HUES64 (cell line): ENCODE results near the gene PFN4.
A peak's percentile ranks its signal among the peaks of the same experiment; 100 is the strongest.

Experiments
- H3K27ac ChIP-seq: 2 replicates; pipeline ENCODE4 v1.7.0; 2013; ENCODE audit warnings: low read depth, low read length, inconsistent platforms
- H3K27me3 ChIP-seq: 2 replicates; pipeline ENCODE4 v1.6.1; 2013; ENCODE audit warnings: mild to moderate bottlenecking, low read length; ENCODE audit not compliant: insufficient read depth
- H3K36me3 ChIP-seq: 2 replicates; pipeline ENCODE4 v1.6.1; 2013; ENCODE audit warnings: mild to moderate bottlenecking, low read length; ENCODE audit not compliant: insufficient read depth
- H3K4me1 ChIP-seq: 2 replicates; pipeline ENCODE4 v1.6.1; 2013; ENCODE audit warnings: mild to moderate bottlenecking, low read length, moderate library complexity; ENCODE audit not compliant: insufficient read depth
- H3K4me3 ChIP-seq: 2 replicates; pipeline ENCODE4 v1.5.1; 2013; ENCODE audit warnings: mild to moderate bottlenecking, low read length, moderate library complexity
- H3K9ac ChIP-seq: 2 replicates; pipeline ENCODE4 v1.6.1; 2013; ENCODE audit warnings: mild to moderate bottlenecking, low read depth, low read length
- H3K9me3 ChIP-seq: 2 replicates; pipeline ENCODE4 v1.6.1; 2013; ENCODE audit warnings: low read depth, low read length; ENCODE audit not compliant: insufficient read depth
- WGBS: fragments of 150-250, 120-280 bp; methylation state at CpG from one replicate; pipeline ENCODE4 v1.1.7; 2013; ENCODE audit warnings: missing lambda C conversion rate; 5-methylcytosine and 5-hydroxymethylcytosine counted together

The PFN4 gene

GRCh38 chr2:24077879-24078278 lies 45.3 kb downstream of the PFN4 start:
- H3K9ac ChIP-seq: peak overlapping the region; percentile 74
- peaks cover 13% of the 10 kb centered on the region for H3K4me1 ChIP-seq
- peak overlapping the region; percentile 89 for H3K4me3 ChIP-seq
- H3K27ac ChIP-seq: no peak overlapping the region; the same call in 1 of the 2 replicates
- 93% methylated on average over 2 of the region's 2 CpGs for WGBS
- H3K9me3 ChIP-seq: no peaks in the 10 kb centered on the region
- peaks cover 50% of the 10 kb centered on the region for H3K36me3 ChIP-seq
- no peaks in the 10 kb centered on the region for H3K27me3 ChIP-seq

- Histone ChIP-seq H3K9ac (peak overlapping the region; percentile 74), H3K27ac (peak overlapping the region; percentile 62; the same call in 1 of the 2 replicates), H3K4me1 (peaks cover 11% of the 10 kb centered on the region), H3K4me3 (peak overlapping the region; percentile 89), H3K36me3 (peaks cover 50% of the 10 kb centered on the region), H3K9me3 (no peaks in the 10 kb centered on the region), H3K27me3 (no peaks in the 10 kb centered on the region)
- 49% methylated on average over 9 of the region's 9 CpGs for WGBS
Observed at GRCh38 chr2:24077535-24077877, 45.6 kb downstream of the PFN4 start.

- H3K27ac ChIP-seq: peak overlapping the region; percentile 62; the same call in 1 of the 2 replicates
Observed at GRCh38 chr2:24076849-24077534, 46.1 kb downstream of the PFN4 start.

GRCh38 chr2:24075915-24076848 lies 47.0 kb downstream of the PFN4 start, which contains the start of gene SF3B6:
Gene SF3B6 (minus strand): TSS chr2:24076326. CDS start chr2:24076229, 97 bp downstream.
- no peaks in the 10 kb centered on the region for H3K9me3 ChIP-seq
- H3K4me1 ChIP-seq: peaks cover 11% of the 10 kb centered on the region
- peaks cover 53% of the 10 kb centered on the region for H3K36me3 ChIP-seq
- no peaks in the 10 kb centered on the region for H3K27me3 ChIP-seq
- WGBS: under 1% methylated on average over 64 of the region's 64 CpGs
- peak within 1 kb of the TSS; percentile 88 for H3K27ac ChIP-seq
- H3K9ac ChIP-seq: peak within 1 kb of the TSS; percentile 85
- H3K4me3 ChIP-seq: peak within 1 kb of the TSS; percentile 89

More at GRCh38 chr2:24076849-24077534, 46.1 kb downstream of the PFN4 start:
- H3K27me3 ChIP-seq: no peaks in the 10 kb centered on the region
- peaks cover 49% of the 10 kb centered on the region for H3K36me3 ChIP-seq
- H3K4me3 ChIP-seq: peak overlapping the region; percentile 89
- H3K9me3 ChIP-seq: no peaks in the 10 kb centered on the region
- H3K9ac ChIP-seq: peak overlapping the region; percentile 74
- 5% methylated on average over 41 of the region's 41 CpGs for WGBS
- H3K4me1 ChIP-seq: peaks cover 11% of the 10 kb centered on the region

GRCh38 chr2:24075259-24075658 lies 47.9 kb downstream of the PFN4 start:
- Histone ChIP-seq H3K27ac (no peak overlapping the region), H3K9ac (peak overlapping the region; percentile 85), H3K9me3 (no peaks in the 10 kb centered on the region), H3K4me1 (peaks cover 11% of the 10 kb centered on the region), H3K27me3 (no peaks in the 10 kb centered on the region), H3K4me3 (peak overlapping the region; percentile 89), H3K36me3 (peaks cover 52% of the 10 kb centered on the region)
- 76% methylated on average over 5 of the region's 5 CpGs for WGBS

GRCh38 chr2:24073816-24074215 lies 49.3 kb downstream of the PFN4 start:
- H3K4me1 ChIP-seq: peaks cover 11% of the 10 kb centered on the region
- H3K27me3 ChIP-seq: no peaks in the 10 kb centered on the region
- H3K36me3 ChIP-seq: peaks cover 53% of the 10 kb centered on the region
- no peak overlapping the region for H3K9ac ChIP-seq
- H3K27ac ChIP-seq: no peak overlapping the region
- 96% methylated on average over 3 of the region's 6 CpGs for WGBS
- H3K9me3 ChIP-seq: no peaks in the 10 kb centered on the region
- no peak overlapping the region for H3K4me3 ChIP-seq

- 94% methylated on average over 4 of the region's 4 CpGs for WGBS
- no peaks in the 10 kb centered on the region for H3K9me3 ChIP-seq
- no peaks in the 10 kb centered on the region for H3K27me3 ChIP-seq
- no peak overlapping the region for H3K9ac ChIP-seq
- H3K4me1 ChIP-seq: 0 out of 2 replicates have a peak, but pooled peaks cover 5% of the 10 kb centered on the region
- H3K4me3 ChIP-seq: no peak overlapping the region
- H3K36me3 ChIP-seq: peaks cover 61% of the 10 kb centered on the region
- H3K27ac ChIP-seq: no peak overlapping the region
Observed at GRCh38 chr2:24072259-24072658, 50.9 kb downstream of the PFN4 start.

- Histone ChIP-seq H3K4me3 (no peak overlapping the region), H3K27ac (no peak overlapping the region), H3K36me3 (peaks cover 72% of the 10 kb centered on the region), H3K27me3 (no peaks in the 10 kb centered on the region), H3K4me1 (no peaks in the 10 kb centered on the region), H3K9me3 (no peaks in the 10 kb centered on the region), H3K9ac (no peak overlapping the region)
- WGBS: 96% methylated on average over 2 of the region's 2 CpGs
Observed at GRCh38 chr2:24065341-24065740, 57.8 kb downstream of the PFN4 start.
